Measurements from ENCODE around the gene DLEC1. TPM values are rescaled to one million over a fixed set of nuclear protein-coding genes. Genes with fewer than 3 reads are reported as not detected.

DLEC1 gene
- total and polyA plus RNA-seq, 8 donors = 0.14 to 0.75 (median 0.51) TPM

DNA sequence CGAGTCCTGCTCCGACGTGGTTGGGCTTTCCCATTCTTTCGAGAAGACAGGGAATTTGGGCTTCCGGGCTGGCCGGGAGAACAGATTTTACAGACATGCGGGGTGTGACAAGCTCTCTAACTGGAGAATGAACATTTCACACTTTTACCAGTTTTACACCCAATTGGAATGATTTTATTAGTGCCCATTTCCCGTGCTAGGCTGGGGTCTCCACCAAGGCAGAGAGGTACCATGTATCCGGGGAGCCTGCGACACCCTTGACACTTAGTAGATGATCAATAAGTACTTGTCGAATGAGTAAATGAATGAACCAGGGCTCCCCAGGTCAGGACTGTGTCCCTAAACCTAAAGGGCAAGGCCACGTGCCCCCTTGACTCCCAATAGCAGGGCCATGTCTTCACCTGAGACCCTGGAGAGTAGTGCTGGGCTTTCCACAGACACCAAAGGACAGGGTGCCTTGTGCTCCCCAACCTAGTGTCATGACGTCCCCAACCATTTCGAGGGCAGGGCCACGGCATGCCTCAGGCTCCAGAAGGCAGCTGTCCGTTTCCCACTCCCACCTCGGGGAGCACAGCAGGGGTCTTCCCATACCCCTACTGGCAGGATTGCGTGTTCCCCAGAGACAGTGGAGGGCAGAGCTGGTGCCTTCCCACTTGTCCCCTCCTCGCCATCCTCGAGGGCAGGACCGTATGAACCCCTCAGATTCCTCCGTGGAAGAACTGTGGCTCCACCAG, 98.8 kb downstream of the DLEC1 start:
- 15 to 17% methylated on average over 22 of the region's 22 CpGs for WGBS, 2 donors
- peak in 1 of 6 donors; percentile 73 for DNase-seq
- Histone ChIP-seq H3K9me3 (no peaks in the 10 kb centered on the region), H3K4me1 (peaks cover 25 to 38% (median 33%) of the 10 kb centered on the region in 3 donors), H3K36me3 (peaks cover 0 to 9% (median 8%) of the 10 kb centered on the region in 3 donors), H3K27ac (peak overlapping the region; percentile 83 to 96 (median 94)), H3K4me3 (peak overlapping the region; percentile 53 to 93 (median 84)), H3K27me3 (no peaks in the 10 kb centered on the region)
- intact Hi-C loops (cut with DNase I) = no loop called here
- FAIRE-seq = no peak
- TF ChIP-seq, protein P1, sequence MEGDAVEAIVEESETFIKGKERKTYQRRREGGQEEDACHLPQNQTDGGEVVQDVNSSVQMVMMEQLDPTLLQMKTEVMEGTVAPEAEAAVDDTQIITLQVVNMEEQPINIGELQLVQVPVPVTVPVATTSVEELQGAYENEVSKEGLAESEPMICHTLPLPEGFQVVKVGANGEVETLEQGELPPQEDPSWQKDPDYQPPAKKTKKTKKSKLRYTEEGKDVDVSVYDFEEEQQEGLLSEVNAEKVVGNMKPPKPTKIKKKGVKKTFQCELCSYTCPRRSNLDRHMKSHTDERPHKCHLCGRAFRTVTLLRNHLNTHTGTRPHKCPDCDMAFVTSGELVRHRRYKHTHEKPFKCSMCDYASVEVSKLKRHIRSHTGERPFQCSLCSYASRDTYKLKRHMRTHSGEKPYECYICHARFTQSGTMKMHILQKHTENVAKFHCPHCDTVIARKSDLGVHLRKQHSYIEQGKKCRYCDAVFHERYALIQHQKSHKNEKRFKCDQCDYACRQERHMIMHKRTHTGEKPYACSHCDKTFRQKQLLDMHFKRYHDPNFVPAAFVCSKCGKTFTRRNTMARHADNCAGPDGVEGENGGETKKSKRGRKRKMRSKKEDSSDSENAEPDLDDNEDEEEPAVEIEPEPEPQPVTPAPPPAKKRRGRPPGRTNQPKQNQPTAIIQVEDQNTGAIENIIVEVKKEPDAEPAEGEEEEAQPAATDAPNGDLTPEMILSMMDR (IDR thresholded peaks at IDR 0.05) = no peak
- ATAC-seq = peak in 3 of 4 donors; percentile 22 to 33 (median 25)

DNA sequence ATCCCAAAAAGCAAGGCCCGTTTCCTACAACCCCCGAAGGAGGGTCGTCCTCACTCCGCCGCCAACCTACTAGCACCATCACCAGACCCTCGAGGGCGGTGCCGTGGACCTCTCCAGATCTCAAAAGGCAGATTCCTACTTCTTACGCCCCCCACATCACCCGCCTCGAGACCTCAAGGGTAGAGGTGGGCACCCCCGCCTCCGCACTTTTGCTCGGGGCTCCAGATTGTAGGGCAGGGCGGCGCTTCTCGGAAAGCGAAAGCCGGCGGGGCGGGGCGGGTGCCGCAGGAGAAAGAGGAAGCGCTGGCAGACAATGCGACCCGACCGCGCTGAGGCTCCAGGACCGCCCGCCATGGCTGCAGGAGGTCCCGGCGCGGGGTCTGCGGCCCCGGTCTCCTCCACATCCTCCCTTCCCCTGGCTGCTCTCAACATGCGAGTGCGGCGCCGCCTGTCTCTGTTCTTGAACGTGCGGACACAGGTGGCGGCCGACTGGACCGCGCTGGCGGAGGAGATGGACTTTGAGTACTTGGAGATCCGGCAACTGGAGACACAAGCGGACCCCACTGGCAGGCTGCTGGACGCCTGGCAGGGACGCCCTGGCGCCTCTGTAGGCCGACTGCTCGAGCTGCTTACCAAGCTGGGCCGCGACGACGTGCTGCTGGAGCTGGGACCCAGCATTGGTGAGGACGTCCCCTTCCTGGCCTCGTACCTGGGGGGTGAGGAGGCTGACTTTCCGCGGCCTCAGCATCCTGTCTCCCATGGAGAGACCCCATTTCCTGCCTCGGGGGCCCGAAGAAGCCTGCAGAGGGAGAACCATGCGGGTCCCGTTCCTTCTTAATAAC, 99.6 kb downstream of the DLEC1 start, which contains the start of gene MYD88:
Gene MYD88 (plus strand): TSS at position 313 of the 842 bp plus-strand sequence. CDS start 40 bp downstream, at position 353.
- Histone ChIP-seq H3K27me3 (no peaks in the 10 kb centered on the region), H3K36me3 (peaks cover 0 to 8% (median 7%) of the 10 kb centered on the region in 3 donors), H3K4me3 (peak within 1 kb of the TSS; percentile 53 to 93 (median 84)), H3K4me1 (peaks cover 23 to 38% (median 27%) of the 10 kb centered on the region in 3 donors), H3K27ac (peak within 1 kb of the TSS; percentile 83 to 96 (median 94)), H3K9me3 (no peaks in the 10 kb centered on the region)
- FAIRE-seq = no peak
- 2% methylated on average over 65 of the region's 65 CpGs for WGBS, 2 donors
- intact Hi-C loops (cut with DNase I) = no loop called here
- ATAC-seq = peak; percentile 22 to 69 (median 51)
- DNase-seq = peak; percentile 62 to 88 (median 76)
- TF ChIP-seq, protein P1 (IDR thresholded peaks at IDR 0.05) = no peak

DNA sequence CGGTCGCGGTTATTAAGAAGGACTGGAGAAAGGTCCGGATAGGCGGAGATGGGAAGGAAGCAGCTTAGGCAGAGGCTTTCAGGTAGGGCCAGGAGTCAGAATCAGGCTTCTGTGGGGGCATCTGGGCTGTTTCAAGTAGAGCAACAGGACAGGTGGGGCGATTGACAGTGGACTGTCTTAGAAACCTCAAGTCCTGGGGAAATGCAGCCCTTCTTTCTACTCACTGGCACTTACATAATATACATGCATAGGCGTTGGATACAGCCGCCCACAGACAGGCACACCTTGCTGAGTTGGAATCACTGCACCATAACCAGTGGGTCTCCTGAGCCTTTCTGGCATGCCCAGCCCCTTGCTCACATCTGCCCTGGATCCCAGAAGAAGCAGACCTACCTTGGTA, 100.2 kb downstream of the DLEC1 start:
- H3K27me3 ChIP-seq = no peaks in the 10 kb centered on the region
- TF ChIP-seq, protein P1 (IDR thresholded peaks at IDR 0.05) = no peak
- H3K27ac ChIP-seq = peak overlapping the region; percentile 83 to 96 (median 94)
- no peak for DNase-seq
- no peak for ATAC-seq
- H3K4me1 ChIP-seq = peaks cover 17 to 32% (median 21%) of the 10 kb centered on the region in 3 donors
- intact Hi-C loops (cut with DNase I) = no loop called here
- no peak for FAIRE-seq
- peaks cover 0 to 8% (median 7%) of the 10 kb centered on the region in 3 donors for H3K36me3 ChIP-seq
- H3K9me3 ChIP-seq = no peaks in the 10 kb centered on the region
- H3K4me3 ChIP-seq = peak overlapping the region; percentile 53 to 93 (median 84)
- 4 to 5% methylated on average over 8 of the region's 8 CpGs for WGBS, 2 donors

DNA sequence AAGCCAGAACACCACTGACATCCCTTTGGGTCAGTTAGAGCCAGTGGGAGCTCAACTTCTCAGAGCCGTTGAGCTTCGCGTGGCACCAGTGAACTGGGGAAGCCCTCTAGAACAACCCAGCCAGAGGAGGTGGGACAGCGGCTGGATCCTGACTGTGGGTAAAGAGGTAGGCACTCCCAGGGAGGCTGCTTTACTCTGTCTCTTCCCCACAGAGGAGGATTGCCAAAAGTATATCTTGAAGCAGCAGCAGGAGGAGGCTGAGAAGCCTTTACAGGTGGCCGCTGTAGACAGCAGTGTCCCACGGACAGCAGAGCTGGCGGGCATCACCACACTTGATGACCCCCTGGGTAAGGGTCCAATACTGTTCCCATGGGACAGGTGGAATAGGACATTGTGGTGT, 100.6 kb downstream of the DLEC1 start:
- H3K27me3 ChIP-seq = no peaks in the 10 kb centered on the region
- ATAC-seq (no peak), DNase-seq (no peak), FAIRE-seq (no peak)
- 90 to 91% methylated on average over 7 of the region's 7 CpGs for WGBS, 2 donors
- H3K9me3 ChIP-seq = no peaks in the 10 kb centered on the region
- H3K27ac ChIP-seq = no peak overlapping the region
- TF ChIP-seq, protein P1 (IDR thresholded peaks at IDR 0.05) = no peak
- intact Hi-C loops (cut with DNase I) = no loop called here
- H3K4me3 ChIP-seq = peak overlapping the region in 3 of 4 donors; percentile 53 to 93 (median 93)
- peaks cover 12 to 28% (median 16%) of the 10 kb centered on the region in 3 donors for H3K4me1 ChIP-seq
- H3K36me3 ChIP-seq = peaks cover 0 to 8% (median 7%) of the 10 kb centered on the region in 3 donors

Data from pancreas (tissue), 10 donors.